Measurements from ENCODE around the gene POU6F2.

Gene POU6F2

DNA sequence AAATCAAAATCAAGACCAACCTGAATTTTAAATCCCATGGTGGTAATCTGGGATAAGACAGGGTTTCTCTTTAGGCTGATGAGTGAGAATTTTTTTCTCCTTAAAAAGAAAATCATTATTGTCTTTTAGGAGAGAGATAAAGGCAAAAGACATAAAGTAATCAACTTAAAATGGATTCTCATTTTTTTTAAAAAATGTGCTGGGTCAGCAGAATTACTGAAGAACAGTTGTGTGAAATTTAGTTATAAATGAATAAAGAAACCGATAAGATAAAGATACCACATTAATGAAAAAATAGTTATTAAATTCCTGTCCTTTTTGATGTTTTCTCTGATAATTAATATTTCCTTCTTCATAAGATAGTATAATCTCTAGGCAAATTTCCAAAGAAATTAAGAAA, 427.2 kb downstream of the POU6F2 start:
- DNase-seq (ENCODE audit: low spot score) = no peak

- no peak for DNase-seq (ENCODE audit: low spot score)
Measured at GRCh38 chr7:39405581-39405980, 427.9 kb downstream of the POU6F2 start.

DNA sequence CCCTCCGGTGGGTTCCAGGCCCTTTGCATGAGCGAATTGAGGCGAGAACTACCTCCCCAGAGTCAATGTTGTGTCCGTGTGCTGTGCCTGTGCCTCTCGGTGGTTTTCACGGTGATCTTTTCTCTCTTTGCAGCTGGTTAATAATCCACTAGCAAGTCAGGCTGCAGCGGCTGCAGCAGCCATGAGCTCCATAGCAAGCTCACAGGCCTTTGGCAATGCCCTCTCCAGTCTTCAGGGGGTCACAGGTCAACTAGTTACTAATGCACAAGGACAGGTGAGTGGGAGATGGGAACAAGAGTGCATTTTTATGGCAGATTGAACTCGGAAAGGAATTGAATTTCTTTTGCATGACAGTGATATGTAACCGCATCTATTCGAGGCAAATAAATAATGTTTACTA, 428.8 kb downstream of the POU6F2 start:
- DNase-seq (ENCODE audit: low spot score) = no peak

DNA sequence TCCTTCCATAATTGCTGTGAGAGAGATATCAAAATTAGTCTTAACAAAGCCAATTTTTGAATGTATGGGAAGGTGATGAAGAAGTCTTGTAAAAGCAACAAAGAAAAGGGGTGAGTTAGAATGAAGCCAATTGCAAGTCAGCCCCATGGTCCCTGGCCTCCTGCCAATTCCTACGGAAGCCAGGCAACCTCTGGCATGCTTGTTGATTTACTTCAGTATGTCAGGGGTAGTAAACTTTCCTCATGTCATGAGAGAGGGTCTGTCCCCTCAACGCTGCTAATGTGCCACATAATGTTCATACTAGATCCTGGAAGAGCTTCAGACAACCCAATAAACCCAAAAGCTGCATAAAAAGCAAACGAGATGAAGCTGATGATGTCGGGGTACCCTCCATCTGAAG, 429.4 kb downstream of the POU6F2 start:
- DNase-seq (ENCODE audit: low spot score) = no peak

- DNase-seq (ENCODE audit: low spot score) = no peak
Measured at GRCh38 chr7:39407723-39408122, 430.0 kb downstream of the POU6F2 start.

DNA sequence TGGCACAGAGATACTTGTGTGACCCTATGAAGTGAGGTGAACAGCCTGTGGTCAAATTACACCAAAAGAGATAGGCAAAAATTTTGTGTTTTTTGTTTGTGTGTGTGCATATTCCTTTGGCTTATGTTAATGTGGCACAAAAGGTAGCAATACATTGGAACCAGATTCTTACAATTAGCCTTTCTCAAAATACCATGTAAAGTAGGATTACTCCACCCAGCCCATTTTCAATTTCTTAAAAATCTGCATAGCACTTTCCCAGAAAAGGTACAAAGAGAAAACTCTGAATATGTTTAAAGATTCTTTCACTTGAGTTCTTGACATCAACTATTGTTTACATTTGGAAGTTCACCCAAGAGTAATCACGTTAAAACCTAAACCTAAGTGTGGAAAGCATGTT, 431.2 kb downstream of the POU6F2 start:
- DNase-seq (ENCODE audit: low spot score) = no peak

DNA sequence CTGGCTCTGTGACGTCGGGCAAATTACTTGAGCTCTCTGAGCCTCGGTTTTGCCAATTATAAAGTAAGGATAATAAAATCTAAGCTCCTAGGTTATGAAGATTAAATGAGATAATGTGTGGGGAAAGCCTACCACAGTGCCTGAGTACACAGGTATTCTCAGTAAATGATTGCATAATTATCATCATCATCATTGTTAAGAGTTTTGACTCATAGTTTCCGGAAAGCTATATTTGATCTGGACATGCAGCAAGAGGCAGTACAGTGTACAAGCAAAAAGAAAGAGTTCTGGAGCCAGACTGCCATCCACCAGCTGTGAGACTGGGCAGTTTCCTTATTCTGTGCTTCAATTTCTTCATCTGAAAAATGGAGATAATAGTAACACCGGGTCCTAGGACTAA, 432.9 kb downstream of the POU6F2 start:
- DNase-seq (ENCODE audit: low spot score) = no peak

DNA sequence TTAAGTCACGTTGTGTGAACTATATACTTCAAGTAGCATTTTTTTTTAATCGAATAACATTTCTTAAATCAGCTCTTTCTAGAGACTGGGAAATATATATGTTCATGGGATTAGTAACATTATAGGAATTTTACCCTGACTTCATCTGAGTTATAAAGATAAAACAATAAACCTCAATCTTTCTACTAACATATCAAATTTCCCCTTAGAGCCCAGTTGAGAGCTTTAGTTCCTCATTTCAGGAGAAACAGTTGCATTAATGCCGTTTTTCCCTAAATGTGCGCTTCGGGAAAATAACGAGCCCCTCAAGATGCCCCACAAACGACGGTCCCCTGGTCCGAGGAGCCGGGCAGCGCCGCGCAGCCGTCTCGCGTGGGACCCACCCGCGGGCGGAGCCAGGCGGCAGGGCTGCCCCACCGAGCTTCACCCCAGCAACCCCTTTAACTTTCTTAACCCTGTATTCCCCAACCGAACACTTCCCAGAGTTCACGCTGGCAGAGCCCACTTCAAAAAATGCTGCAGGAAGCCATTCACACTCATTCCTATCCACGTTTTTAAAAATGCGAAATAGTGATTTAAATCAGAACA, 436.0 kb downstream of the POU6F2 start:
- DNase-seq (ENCODE audit: low spot score) = no peak

- DNase-seq (ENCODE audit: low spot score) = peak; percentile 16
Measured at GRCh38 chr7:39414224-39415035, 436.7 kb downstream of the POU6F2 start.

- DNase-seq (ENCODE audit: low spot score) = no peak
Measured at GRCh38 chr7:39415091-39415787, 437.5 kb downstream of the POU6F2 start.

DNA sequence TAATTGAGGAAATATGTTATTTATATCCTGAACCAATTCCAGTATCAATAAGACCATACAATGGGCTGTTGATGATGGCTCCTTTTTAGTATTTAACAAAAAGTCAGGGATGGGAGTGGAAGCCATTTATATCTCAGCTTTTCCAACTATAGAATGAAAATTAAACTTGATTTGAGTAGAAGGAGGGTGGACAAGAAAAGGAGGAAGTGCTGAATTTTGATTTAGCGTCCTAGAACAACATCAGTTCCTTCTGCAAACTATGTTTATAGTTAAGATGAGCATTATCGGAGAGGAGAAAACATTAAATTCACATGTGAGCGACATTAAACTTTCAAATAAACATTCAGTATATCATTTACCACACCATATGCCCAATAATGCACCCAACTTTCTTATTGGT, 439.2 kb downstream of the POU6F2 start:
- no peak for DNase-seq (ENCODE audit: low spot score)

- DNase-seq (ENCODE audit: low spot score) = no peak
Measured at GRCh38 chr7:39417642-39418041, 439.9 kb downstream of the POU6F2 start.

DNA sequence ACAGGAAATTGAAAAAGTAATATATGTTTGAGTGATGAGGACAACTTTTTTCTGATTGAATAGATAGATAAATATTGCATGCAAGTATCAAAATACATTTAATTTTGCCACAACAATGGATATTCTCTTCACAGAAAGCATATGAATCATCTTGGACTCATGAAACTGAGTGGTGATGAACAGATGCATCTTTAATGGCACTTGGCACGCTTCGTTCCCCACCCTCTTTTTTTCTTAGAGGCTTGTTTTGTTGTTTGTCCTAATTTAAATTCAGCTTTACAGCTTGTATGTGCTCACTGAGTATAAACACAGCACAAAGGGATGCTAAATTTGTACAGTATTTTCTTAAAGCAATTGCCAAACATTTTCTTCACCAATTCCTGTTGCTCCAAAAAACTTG, 443.5 kb downstream of the POU6F2 start:
- no peak for DNase-seq (ENCODE audit: low spot score)

DNA sequence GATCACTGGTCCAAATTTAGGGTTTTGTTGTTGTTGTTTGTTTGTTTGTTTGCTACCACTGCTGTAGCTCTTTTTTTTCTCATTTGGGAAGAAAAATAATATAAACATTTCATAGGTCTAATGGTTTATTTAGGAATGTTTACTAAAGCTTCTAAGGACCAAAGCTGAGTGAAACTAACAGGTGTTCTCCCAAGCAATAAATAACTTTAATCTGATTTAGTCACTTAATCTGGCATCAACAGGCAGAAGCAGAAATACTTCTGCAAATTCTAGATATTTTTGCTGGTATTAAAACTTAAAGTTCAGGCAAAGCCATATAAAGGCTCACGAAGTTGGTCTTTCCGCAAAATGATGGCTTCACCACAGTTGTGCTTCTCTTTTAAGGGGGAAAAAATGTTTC, 444.0 kb downstream of the POU6F2 start:
- DNase-seq (ENCODE audit: low spot score) = no peak

GRCh38 chr7:39428221-39428620, 450.5 kb downstream of the POU6F2 start:
- peak; percentile 15 for DNase-seq (ENCODE audit: low spot score)

DNA sequence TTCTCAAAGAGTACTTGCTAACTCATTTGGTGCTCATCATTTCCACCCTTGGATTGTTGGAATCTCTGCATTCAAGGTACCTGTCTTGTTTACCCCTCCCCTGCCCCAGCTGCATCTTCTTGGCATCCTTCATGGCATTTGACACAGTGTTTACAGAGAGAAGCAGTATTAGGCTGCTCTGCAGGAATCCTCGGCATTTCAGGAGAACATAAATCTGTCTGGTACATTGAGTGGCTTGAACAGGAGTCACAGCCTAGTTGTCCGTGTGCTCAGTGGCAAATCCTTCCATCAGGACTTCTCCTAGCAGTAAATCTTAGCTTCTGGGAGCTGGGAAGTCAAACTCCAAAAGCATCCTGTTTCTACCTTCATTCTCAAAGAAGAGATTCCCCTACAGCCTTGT, 451.7 kb downstream of the POU6F2 start:
- no peak for DNase-seq (ENCODE audit: low spot score)

DNA sequence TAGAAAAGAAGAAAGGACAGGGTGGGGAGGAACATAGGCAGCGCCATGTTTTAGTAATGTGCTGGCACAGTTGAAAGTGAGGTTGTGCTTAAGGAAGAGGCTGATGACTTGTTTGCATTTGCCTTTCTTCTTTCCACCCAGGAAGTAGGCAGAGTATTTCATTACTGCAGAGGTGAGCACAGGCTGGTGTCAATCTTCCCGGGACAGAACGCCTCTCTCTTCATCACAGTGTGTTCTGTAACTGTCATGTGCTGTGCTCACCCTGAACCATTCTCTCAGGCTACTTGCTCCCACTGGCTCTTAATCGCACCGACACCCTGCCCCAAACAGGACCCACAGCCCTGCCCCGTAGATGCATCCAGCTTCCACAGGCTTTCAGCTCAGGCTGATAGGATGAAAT, 452.7 kb downstream of the POU6F2 start:
- no peak for DNase-seq (ENCODE audit: low spot score)

- no peak for DNase-seq (ENCODE audit: low spot score)
Measured at GRCh38 chr7:39430909-39431641, 453.4 kb downstream of the POU6F2 start.

DNA sequence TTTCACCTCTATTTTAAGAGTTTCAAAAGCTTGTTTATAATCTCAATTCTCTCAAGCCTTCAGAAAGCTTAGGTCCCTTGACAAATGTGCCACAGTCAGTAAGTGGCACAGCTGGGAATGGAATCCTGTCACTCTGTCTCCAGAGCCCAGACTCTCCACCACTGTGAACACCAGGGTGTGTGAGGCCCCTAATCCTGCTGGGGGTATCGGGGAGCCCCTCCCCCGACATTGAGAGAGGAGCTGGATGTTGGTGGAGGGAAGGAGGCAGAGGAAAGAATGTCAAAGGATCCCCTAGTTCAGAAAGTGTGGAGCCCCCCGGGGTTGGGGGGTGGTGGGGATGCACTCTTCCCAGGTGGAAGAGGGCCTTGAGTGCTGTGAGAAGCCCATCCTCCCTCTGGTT, 454.7 kb downstream of the POU6F2 start:
- no peak for DNase-seq (ENCODE audit: low spot score)

GRCh38 chr7:39432807-39433416, 455.2 kb downstream of the POU6F2 start:
- no peak for DNase-seq (ENCODE audit: low spot score)

GRCh38 chr7:39433550-39433949, 455.8 kb downstream of the POU6F2 start:
- no peak for DNase-seq (ENCODE audit: low spot score)

- DNase-seq (ENCODE audit: low spot score) = no peak
Measured at GRCh38 chr7:39434012-39434411, 456.3 kb downstream of the POU6F2 start.
